Measurements from ENCODE around the gene GLI3. TPM values are rescaled to one million over a fixed set of nuclear protein-coding genes. Genes with fewer than 3 reads are reported as not detected.
A peak's percentile ranks its signal among the peaks of the same experiment; 100 is the strongest.

GLI3 gene
- total RNA-seq, 1 experiment from 2014 or later = 46.2 TPM

GRCh38 chr7:42236266-42236975 lies 588 bp downstream of the GLI3 start (continued):
- TF ChIP-seq HMGXB4 (CRISPR knock-in tag; IDR thresholded peaks at IDR 0.05) (peak; percentile 57; the same call in 1 of the 2 replicates), ZNF138 (CRISPR knock-in tag; conservative IDR thresholded peaks at IDR 0.05) (no peak), ZNF423 (CRISPR knock-in tag; IDR thresholded peaks at IDR 0.05) (0 out of 2 replicates have a peak, but pooled peaks have one; percentile 28), USF2 (CRISPR knock-in tag; IDR thresholded peaks at IDR 0.05) (no peak), ARID4B (CRISPR knock-in tag; IDR thresholded peaks at IDR 0.05; ENCODE audit: borderline replicate concordance) (peak; percentile 80; the same call in 1 of the 2 replicates), E2F1 (CRISPR knock-in tag; IDR thresholded peaks at IDR 0.05) (peak; percentile 55; the same call in 1 of the 2 replicates), PREB (CRISPR knock-in tag; IDR thresholded peaks at IDR 0.05; ENCODE audit: borderline replicate concordance) (no peak)

GRCh38 chr7:42235741-42236161 lies 1.3 kb downstream of the GLI3 start:
- no peak for TF ChIP-seq TEAD4 (CRISPR knock-in tag; IDR thresholded peaks at IDR 0.05)
- no peak for TF ChIP-seq CREM (CRISPR knock-in tag; IDR thresholded peaks at IDR 0.05)
- no peak for TF ChIP-seq JAZF1 (CRISPR knock-in tag; IDR thresholded peaks at IDR 0.05)
- no peak for TF ChIP-seq ETV6 (CRISPR knock-in tag; IDR thresholded peaks at IDR 0.05)
- TF ChIP-seq MXD4 (CRISPR knock-in tag; IDR thresholded peaks at IDR 0.05; ENCODE audit: borderline replicate concordance) = no peak
- Mint-ChIP-seq H3K4me1 (peaks cover 66% of the 10 kb centered on the region), H3K9me3 (no peaks in the 10 kb centered on the region), H3K36me3 (no peaks in the 10 kb centered on the region), H3K4me3 (peak overlapping the region; percentile 89), H3K27ac (peak overlapping the region; percentile 33; the same call in 1 of the 2 replicates), H3K27me3 (ENCODE audit: low read depth) (peaks cover 25% of the 10 kb centered on the region)
- ATAC-seq (no peak), DNase-seq (ENCODE audit: low spot score) (no peak)
- ChIA-PET CTCF (no interaction called here), POLR2A (no interaction called here)

GRCh38 chr7:42234736-42235135 lies 2.3 kb downstream of the GLI3 start:
- Mint-ChIP-seq H3K9me3 (no peaks in the 10 kb centered on the region), H3K4me3 (peak overlapping the region; percentile 89), H3K36me3 (no peaks in the 10 kb centered on the region), H3K27ac (no peak overlapping the region), H3K4me1 (peaks cover 73% of the 10 kb centered on the region), H3K27me3 (ENCODE audit: low read depth) (peaks cover 15% of the 10 kb centered on the region)
- POLR2A ChIA-PET = no interaction called here
- CTCF ChIA-PET = no interaction called here
- ATAC-seq = no peak
- DNase-seq (ENCODE audit: low spot score) = no peak
- no peak for TF ChIP-seq TEAD4 (CRISPR knock-in tag; IDR thresholded peaks at IDR 0.05)
- TF ChIP-seq MXD4 (CRISPR knock-in tag; IDR thresholded peaks at IDR 0.05; ENCODE audit: borderline replicate concordance) = no peak
- no peak for TF ChIP-seq ZNF671 (CRISPR knock-in tag; IDR thresholded peaks at IDR 0.05)
- no peak for TF ChIP-seq ATF3 (CRISPR knock-in tag; conservative IDR thresholded peaks at IDR 0.05)
- no peak for TF ChIP-seq ZNF219 (CRISPR knock-in tag; IDR thresholded peaks at IDR 0.05; ENCODE audit: borderline replicate concordance)
- no peak for TF ChIP-seq PRDM15 (CRISPR knock-in tag; IDR thresholded peaks at IDR 0.05)
- TF ChIP-seq ELF4 (CRISPR knock-in tag; IDR thresholded peaks at IDR 0.05; ENCODE audit: low read depth) = no peak
- no peak for TF ChIP-seq ZNF121 (CRISPR knock-in tag; IDR thresholded peaks at IDR 0.05)
- TF ChIP-seq GTF2I (CRISPR knock-in tag; conservative IDR thresholded peaks at IDR 0.05) = no peak

Data from WTC11 (cell line).